ENCODE results near the gene KRT72. TPM values are rescaled to one million over a fixed set of nuclear protein-coding genes. Genes with fewer than 3 reads are reported as not detected.

KRT72 gene
- total and polyA plus RNA-seq, 2 experiments from 2014 or later = not detected

DNA sequence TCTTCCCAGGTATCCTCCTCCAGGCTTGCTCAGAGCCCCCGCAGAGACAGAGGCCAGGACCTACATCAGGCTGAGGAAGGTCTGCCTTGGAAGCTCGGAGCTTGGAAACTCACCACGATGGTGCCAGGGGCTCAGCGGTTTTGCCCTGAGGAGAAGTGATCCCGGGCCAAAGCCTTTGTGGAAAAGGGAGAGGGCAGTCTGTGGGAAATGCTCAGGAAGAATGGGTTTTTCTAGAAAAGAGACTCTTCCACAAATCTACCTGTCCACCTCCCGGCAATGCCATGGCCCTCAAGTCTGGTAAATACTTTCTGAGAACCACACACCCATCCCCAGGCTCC, 42.8 kb upstream of the KRT72 start (continued):
- TF ChIP-seq, protein P1, sequence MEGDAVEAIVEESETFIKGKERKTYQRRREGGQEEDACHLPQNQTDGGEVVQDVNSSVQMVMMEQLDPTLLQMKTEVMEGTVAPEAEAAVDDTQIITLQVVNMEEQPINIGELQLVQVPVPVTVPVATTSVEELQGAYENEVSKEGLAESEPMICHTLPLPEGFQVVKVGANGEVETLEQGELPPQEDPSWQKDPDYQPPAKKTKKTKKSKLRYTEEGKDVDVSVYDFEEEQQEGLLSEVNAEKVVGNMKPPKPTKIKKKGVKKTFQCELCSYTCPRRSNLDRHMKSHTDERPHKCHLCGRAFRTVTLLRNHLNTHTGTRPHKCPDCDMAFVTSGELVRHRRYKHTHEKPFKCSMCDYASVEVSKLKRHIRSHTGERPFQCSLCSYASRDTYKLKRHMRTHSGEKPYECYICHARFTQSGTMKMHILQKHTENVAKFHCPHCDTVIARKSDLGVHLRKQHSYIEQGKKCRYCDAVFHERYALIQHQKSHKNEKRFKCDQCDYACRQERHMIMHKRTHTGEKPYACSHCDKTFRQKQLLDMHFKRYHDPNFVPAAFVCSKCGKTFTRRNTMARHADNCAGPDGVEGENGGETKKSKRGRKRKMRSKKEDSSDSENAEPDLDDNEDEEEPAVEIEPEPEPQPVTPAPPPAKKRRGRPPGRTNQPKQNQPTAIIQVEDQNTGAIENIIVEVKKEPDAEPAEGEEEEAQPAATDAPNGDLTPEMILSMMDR (conservative IDR thresholded peaks at IDR 0.05; ENCODE audit: low read depth in 2 of 2) = no peak
- TF ChIP-seq POLR2AphosphoS5 (IDR thresholded peaks at IDR 0.05; ENCODE audit: low read depth) (no peak), JUNB (IDR thresholded peaks at IDR 0.05; ENCODE audit: unreplicated experiment) (no peak), EZH2 (IDR thresholded peaks at IDR 0.05; ENCODE audit: low read depth, unreplicated experiment) (no peak), CREB1 (CRISPR knock-in tag; IDR thresholded peaks at IDR 0.05; ENCODE audit: low read depth) (no peak), NANOG (IDR thresholded peaks at IDR 0.05; ENCODE audit: borderline replicate concordance) (no peak), ZNF331 (CRISPR knock-in tag; IDR thresholded peaks at IDR 0.05; ENCODE audit: low read depth) (no peak), ZNF114 (CRISPR knock-in tag; IDR thresholded peaks at IDR 0.05) (no peak)
- TF ChIP-seq, protein P2, sequence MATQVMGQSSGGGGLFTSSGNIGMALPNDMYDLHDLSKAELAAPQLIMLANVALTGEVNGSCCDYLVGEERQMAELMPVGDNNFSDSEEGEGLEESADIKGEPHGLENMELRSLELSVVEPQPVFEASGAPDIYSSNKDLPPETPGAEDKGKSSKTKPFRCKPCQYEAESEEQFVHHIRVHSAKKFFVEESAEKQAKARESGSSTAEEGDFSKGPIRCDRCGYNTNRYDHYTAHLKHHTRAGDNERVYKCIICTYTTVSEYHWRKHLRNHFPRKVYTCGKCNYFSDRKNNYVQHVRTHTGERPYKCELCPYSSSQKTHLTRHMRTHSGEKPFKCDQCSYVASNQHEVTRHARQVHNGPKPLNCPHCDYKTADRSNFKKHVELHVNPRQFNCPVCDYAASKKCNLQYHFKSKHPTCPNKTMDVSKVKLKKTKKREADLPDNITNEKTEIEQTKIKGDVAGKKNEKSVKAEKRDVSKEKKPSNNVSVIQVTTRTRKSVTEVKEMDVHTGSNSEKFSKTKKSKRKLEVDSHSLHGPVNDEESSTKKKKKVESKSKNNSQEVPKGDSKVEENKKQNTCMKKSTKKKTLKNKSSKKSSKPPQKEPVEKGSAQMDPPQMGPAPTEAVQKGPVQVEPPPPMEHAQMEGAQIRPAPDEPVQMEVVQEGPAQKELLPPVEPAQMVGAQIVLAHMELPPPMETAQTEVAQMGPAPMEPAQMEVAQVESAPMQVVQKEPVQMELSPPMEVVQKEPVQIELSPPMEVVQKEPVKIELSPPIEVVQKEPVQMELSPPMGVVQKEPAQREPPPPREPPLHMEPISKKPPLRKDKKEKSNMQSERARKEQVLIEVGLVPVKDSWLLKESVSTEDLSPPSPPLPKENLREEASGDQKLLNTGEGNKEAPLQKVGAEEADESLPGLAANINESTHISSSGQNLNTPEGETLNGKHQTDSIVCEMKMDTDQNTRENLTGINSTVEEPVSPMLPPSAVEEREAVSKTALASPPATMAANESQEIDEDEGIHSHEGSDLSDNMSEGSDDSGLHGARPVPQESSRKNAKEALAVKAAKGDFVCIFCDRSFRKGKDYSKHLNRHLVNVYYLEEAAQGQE (IDR thresholded peaks at IDR 0.05; ENCODE audit: unreplicated experiment) = no peak

DNA sequence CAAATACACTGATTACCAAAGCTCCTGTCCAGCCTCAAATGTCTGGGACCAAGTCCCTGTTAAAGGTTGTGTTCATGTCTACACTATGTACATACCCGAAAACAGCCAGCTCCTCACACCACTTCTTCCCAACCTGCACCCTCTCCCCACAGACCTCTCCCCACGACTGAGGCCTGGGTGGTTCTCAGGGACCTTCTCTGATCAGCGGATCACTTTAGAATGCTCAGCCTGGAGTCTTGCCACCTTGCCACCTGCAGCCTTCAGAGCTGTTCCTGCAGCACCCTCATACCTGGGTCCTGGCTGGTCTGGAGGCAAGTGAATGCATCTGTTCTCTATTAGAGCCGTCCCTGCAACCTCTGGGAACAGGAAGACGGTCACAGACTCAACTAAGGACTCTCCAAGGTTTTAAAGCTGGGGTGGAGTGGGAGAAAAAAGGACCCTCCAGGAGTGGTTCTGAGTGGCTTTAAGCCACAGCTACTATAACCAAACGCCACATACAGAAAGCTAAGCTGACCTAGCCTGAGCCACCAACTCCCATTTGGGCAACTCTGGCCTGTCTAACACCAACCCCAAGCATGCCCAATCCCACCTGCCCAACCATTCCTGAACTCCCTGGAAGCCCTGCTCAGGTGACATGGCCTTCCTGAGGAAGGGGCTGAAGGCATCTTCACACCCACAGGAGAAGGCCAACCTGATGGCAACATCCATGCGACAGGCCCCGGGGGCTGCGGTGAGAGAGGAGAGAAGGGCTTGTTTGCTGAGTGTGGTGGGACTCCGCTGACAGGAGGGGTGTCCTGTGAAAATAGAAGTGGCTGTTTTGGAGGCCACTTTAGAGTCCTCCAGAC, 42.2 kb upstream of the KRT72 start:
- Mint-ChIP-seq H3K27me3 (ENCODE audit: insufficient read depth, low read depth, poor library complexity) (no peaks in the 10 kb centered on the region), H3K9me3 (no peaks in the 10 kb centered on the region), H3K4me3 (no peak overlapping the region), H3K36me3 (ENCODE audit: low read depth) (no peaks in the 10 kb centered on the region), H3K4me1 (no peaks in the 10 kb centered on the region), H3K27ac (no peak overlapping the region)
- Histone ChIP-seq H3K36me3 (ENCODE audit: insufficient read depth) (no peaks in the 10 kb centered on the region), H3K27ac (ENCODE audit: low read depth) (no peak overlapping the region), H3K4me1 (ENCODE audit: insufficient read depth) (no peaks in the 10 kb centered on the region), H3K4me3 (no peak overlapping the region), H3F3A (replicated peaks; ENCODE audit: low read depth) (no peaks in the 10 kb centered on the region), H2AFZ (no peak overlapping the region), H3K9me2 (ENCODE audit: insufficient read depth) (no peaks in the 10 kb centered on the region), H3K79me2 (replicated peaks; ENCODE audit: insufficient read depth) (no peaks in the 10 kb centered on the region), H3K4me2 (no peak overlapping the region), H4K20me1 (replicated peaks; ENCODE audit: insufficient read depth) (no peaks in the 10 kb centered on the region), H3K27me3 (ENCODE audit: insufficient read depth) (no peaks in the 10 kb centered on the region)
- no peak for ATAC-seq
- TF ChIP-seq EZH2phosphoT487 (IDR thresholded peaks at IDR 0.05; ENCODE audit: unreplicated experiment) (no peak), EZH2 (IDR thresholded peaks at IDR 0.05; ENCODE audit: low read depth, unreplicated experiment) (no peak)
- TF ChIP-seq, protein P3, sequence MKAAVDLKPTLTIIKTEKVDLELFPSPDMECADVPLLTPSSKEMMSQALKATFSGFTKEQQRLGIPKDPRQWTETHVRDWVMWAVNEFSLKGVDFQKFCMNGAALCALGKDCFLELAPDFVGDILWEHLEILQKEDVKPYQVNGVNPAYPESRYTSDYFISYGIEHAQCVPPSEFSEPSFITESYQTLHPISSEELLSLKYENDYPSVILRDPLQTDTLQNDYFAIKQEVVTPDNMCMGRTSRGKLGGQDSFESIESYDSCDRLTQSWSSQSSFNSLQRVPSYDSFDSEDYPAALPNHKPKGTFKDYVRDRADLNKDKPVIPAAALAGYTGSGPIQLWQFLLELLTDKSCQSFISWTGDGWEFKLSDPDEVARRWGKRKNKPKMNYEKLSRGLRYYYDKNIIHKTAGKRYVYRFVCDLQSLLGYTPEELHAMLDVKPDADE (IDR thresholded peaks at IDR 0.05) = no peak
- TF ChIP-seq, protein P1 (conservative IDR thresholded peaks at IDR 0.05; ENCODE audit: low read depth in 2 of 2) = no peak
- DNase-seq (ENCODE audit: low spot score) = no peak

Measured in GM23338 (cell line).